GM23338 (cell line): ENCODE measurements around the gene BUB1B. TPM values are rescaled to one million over a fixed set of nuclear protein-coding genes. Genes with fewer than 3 reads are reported as not detected.

Experiments
- ATAC-seq: fragments of 200-7000 bp; cut with Tn5 transposase; 3 replicates; pipeline ENCODE4 v1.9.1; 2020
- DNase-seq: peaks from one replicate; pipeline ENCODE4 v3.0.0-alpha.2; 2015; ENCODE audit warnings: low spot score
- H2AFZ ChIP-seq: fragments of 200-600 bp; sonication (generic); 2 replicates; pipeline ENCODE4 v1.8.0; 2016; ENCODE audit warnings: antibody characterized with exemption, mild to moderate bottlenecking, moderate library complexity
- H3F3A ChIP-seq: fragments of 200-600 bp; sonication (generic); replicated peaks from 2 replicates; pipeline ENCODE4 v1.8.0; 2017; ENCODE audit warnings: antibody characterized with exemption, mixed run types, low read depth
- H3K27ac ChIP-seq: fragments of 200-600 bp; sonication (generic); 2 replicates; pipeline ENCODE4 v1.6.1; 2016; ENCODE audit warnings: low read depth
- H3K27me3 ChIP-seq: fragments of 200-600 bp; sonication (generic); 2 replicates; pipeline ENCODE4 v1.8.0; 2016; ENCODE audit warnings: mild to moderate bottlenecking, mixed run types, moderate library complexity; ENCODE audit not compliant: insufficient read depth
- H3K36me3 ChIP-seq: fragments of 200-600 bp; sonication (generic); 2 replicates; pipeline ENCODE4 v1.8.0; 2016; ENCODE audit warnings: mild to moderate bottlenecking; ENCODE audit not compliant: insufficient read depth
- H3K4me1 ChIP-seq: fragments of 200-600 bp; sonication (generic); 2 replicates; pipeline ENCODE4 v1.8.0; 2016; ENCODE audit warnings: mild to moderate bottlenecking, moderate library complexity; ENCODE audit not compliant: insufficient read depth
- H3K4me2 ChIP-seq: fragments of 200-600 bp; sonication (generic); 2 replicates; pipeline ENCODE4 v1.7.1; 2017; ENCODE audit warnings: mixed run types
- H3K4me3 ChIP-seq: fragments of 200-600 bp; sonication (generic); 2 replicates; pipeline ENCODE4 v1.6.1; 2016; ENCODE audit warnings: mixed run types
- H3K79me2 ChIP-seq: fragments of 200-600 bp; sonication (generic); replicated peaks from 2 replicates; pipeline ENCODE4 v1.8.0; 2017; ENCODE audit warnings: mild to moderate bottlenecking; ENCODE audit not compliant: insufficient read depth
- H3K9me2 ChIP-seq: fragments of 200-600 bp; sonication (generic); 2 replicates; pipeline ENCODE4 v1.8.0; 2017; ENCODE audit not compliant: insufficient read depth
- H4K20me1 ChIP-seq: fragments of 200-600 bp; sonication (generic); replicated peaks from 2 replicates; pipeline ENCODE4 v1.8.0; 2017; ENCODE audit warnings: mild to moderate bottlenecking; ENCODE audit not compliant: insufficient read depth
- H3K27ac Mint-ChIP-seq: 2 replicates; pipeline ENCODE4 v1.8.0; 2020; ENCODE audit warnings: inconsistent platforms, mild to moderate bottlenecking, moderate library complexity, mixed read lengths
- H3K27me3 Mint-ChIP-seq: 3 replicates; pipeline ENCODE4 v1.8.0; 2022; ENCODE audit warnings: low read depth, mild to moderate bottlenecking, moderate library complexity, mixed read lengths, inconsistent platforms; ENCODE audit not compliant: insufficient read depth, poor library complexity
- H3K36me3 Mint-ChIP-seq: 3 replicates; pipeline ENCODE4 v1.8.0; 2021; ENCODE audit warnings: low read depth, mild to moderate bottlenecking, inconsistent platforms, moderate library complexity, mixed read lengths
- H3K4me1 Mint-ChIP-seq: 3 replicates; pipeline ENCODE4 v1.8.0; 2020; ENCODE audit warnings: mild to moderate bottlenecking, inconsistent platforms, mixed read lengths
- H3K4me3 Mint-ChIP-seq: 3 replicates; pipeline ENCODE4 v1.8.0; 2021; ENCODE audit warnings: moderate library complexity, mild to moderate bottlenecking, inconsistent platforms, mixed read lengths
- H3K9me3 Mint-ChIP-seq: 3 replicates; pipeline ENCODE4 v1.8.0; 2020; ENCODE audit warnings: moderate library complexity, mild to moderate bottlenecking, inconsistent platforms, mixed read lengths
- CTCF ChIP-seq, 2 experiments: fragments of 200-600 bp in 1 of 2; sonication (generic) in 1 of 2; conservative IDR thresholded peaks; 2 replicates each; pipeline versions ENCODE4 v1.5.1 to v1.6.1; 2016 to 2017; ENCODE audit warnings: antibody characterized with exemption in 2 of 2, low read depth in 2 of 2, mild to moderate bottlenecking in 2 of 2, moderate library complexity in 1 of 2
- ETS1 ChIP-seq: IDR thresholded peaks from 2 replicates; pipeline ENCODE4 v1.6.1; 2016; ENCODE audit warnings: antibody characterized with exemption
- EZH2 ChIP-seq: fragments of 200-600 bp; sonication (generic); IDR thresholded peaks from one replicate; pipeline ENCODE4 v1.8.0; 2017; ENCODE audit warnings: antibody characterized with exemption, mild to moderate bottlenecking, low read depth; ENCODE audit not compliant: unreplicated experiment
- JUNB ChIP-seq: IDR thresholded peaks from one replicate; pipeline ENCODE4 v1.6.1; 2016; ENCODE audit warnings: antibody characterized with exemption; ENCODE audit not compliant: unreplicated experiment
- NANOG ChIP-seq: IDR thresholded peaks from 2 replicates; pipeline ENCODE4 v1.6.1; 2016; ENCODE audit warnings: antibody characterized with exemption, borderline replicate concordance
- POLR2AphosphoS5 ChIP-seq: IDR thresholded peaks from 2 replicates; pipeline ENCODE4 v1.6.1; 2016; ENCODE audit warnings: antibody characterized with exemption, low read depth
- REST ChIP-seq: IDR thresholded peaks from one replicate; pipeline ENCODE4 v1.6.1; 2018; ENCODE audit warnings: antibody characterized with exemption; ENCODE audit not compliant: unreplicated experiment
- STAT1 ChIP-seq: IDR thresholded peaks from one replicate; pipeline ENCODE4 v1.6.1; 2016; ENCODE audit warnings: antibody characterized with exemption; ENCODE audit not compliant: unreplicated experiment
- ZNF331 ChIP-seq: fragments of 250-450 bp; sonication (Bioruptor Pico); IDR thresholded peaks from 2 replicates; pipeline ENCODE4 v1.5.0; 2020; ENCODE audit warnings: low read depth, mild to moderate bottlenecking, moderate library complexity
- ZNF462 ChIP-seq: fragments of 250-450 bp; sonication (Bioruptor Pico); IDR thresholded peaks from 2 replicates; pipeline ENCODE4 v1.5.0; 2020; ENCODE audit warnings: mild to moderate bottlenecking, moderate library complexity
- polyA plus RNA-seq: library from polyadenylated mRNA; unstranded; fragments of >200 nt; fragmentation: Nextera tagmentation; extraction: Ambion mirVana; gene quantifications from 2 replicates; pipeline ENCODE4 v1.2.1, GENCODE V29; 2016
- total RNA-seq: library from RNA; depleted of rRNA; stranded (reverse); fragments of >200 nt; shearing (Covaris generic); gene quantifications from 2 replicates; pipeline ENCODE4 v1.2.3, GENCODE V29; 2014

Gene BUB1B
- total and polyA plus RNA-seq, 2 experiments from 2014 or later: 77.7 to 160 TPM

GRCh38 chr15:40222131-40222530 lies 61.3 kb downstream of the BUB1B start:
- Histone ChIP-seq H2AFZ (no peak overlapping the region), H3K4me2 (no peak overlapping the region), H3K27me3 (no peaks in the 10 kb centered on the region), H3K36me3 (peaks cover 52% of the 10 kb centered on the region), H3K4me1 (no peaks in the 10 kb centered on the region), H3K9me2 (no peaks in the 10 kb centered on the region), H3K4me3 (no peak overlapping the region), H3K27ac (no peak overlapping the region), H3K79me2 (no peaks in the 10 kb centered on the region; the same call in 1 of the 2 replicates), H4K20me1 (peaks cover 16% of the 10 kb centered on the region; the same call in 1 of the 2 replicates), H3F3A (peaks cover 13% of the 10 kb centered on the region; the same call in 1 of the 2 replicates)
- Mint-ChIP-seq H3K36me3 (peaks cover 70% of the 10 kb centered on the region), H3K27me3 (no peaks in the 10 kb centered on the region), H3K27ac (no peak overlapping the region), H3K9me3 (no peaks in the 10 kb centered on the region), H3K4me1 (no peaks in the 10 kb centered on the region), H3K4me3 (no peak overlapping the region)
- DNase-seq: no peak
- TF ChIP-seq ETS1: no peak
- no peak for TF ChIP-seq REST
- no peak for TF ChIP-seq ZNF462 (CRISPR knock-in tag)
- TF ChIP-seq POLR2AphosphoS5: no peak
- TF ChIP-seq NANOG: no peak
- TF ChIP-seq STAT1: no peak
- no peak for TF ChIP-seq CTCF (conservative IDR thresholded peaks at IDR 0.05; ENCODE audit: low read depth in 2 of 2)
- TF ChIP-seq EZH2: no peak
- no peak for TF ChIP-seq ZNF331 (CRISPR knock-in tag)
- TF ChIP-seq JUNB: no peak
- no peak for ATAC-seq
